Activated B cell treated with CpG ODN at 0.5 μM for 24 hours (primary cell): ENCODE results near the gene LY86. TPM values are rescaled to one million over a fixed set of nuclear protein-coding genes. Genes with fewer than 3 reads are reported as not detected.

Source experiments
- ATAC-seq: fragments of 200-7000 bp; cut with Tn5 transposase; one replicate; pipeline ENCODE4 v1.10.0; 2021; ENCODE audit warnings: low read depth, mild to moderate bottlenecking, moderate library complexity
- CTCF ChIA-PET: fragments of 350-600 bp; sonication (Branson Sonifier 250); formaldehyde crosslinking; loops from one replicate; lab custom pipeline; 2021; ENCODE audit warnings: antibody characterized with exemption; lab: Charles Lee
- POLR2A ChIA-PET: fragments of 350-600 bp; sonication (Branson Sonifier 250); formaldehyde crosslinking; loops from one replicate; lab custom pipeline; 2021; ENCODE audit warnings: antibody characterized with exemption; lab: Charles Lee
- DNase-seq: peaks from one replicate; pipeline ENCODE4 v3.0.0; 2022
- H3K27ac Mint-ChIP-seq: one replicate; pipeline ENCODE4 v1.8.0; 2020; ENCODE audit warnings: mixed read lengths
- H3K27me3 Mint-ChIP-seq: one replicate; pipeline ENCODE4 v1.8.0; 2021; ENCODE audit warnings: mixed read lengths
- H3K36me3 Mint-ChIP-seq: one replicate; pipeline ENCODE4 v1.8.0; 2021; ENCODE audit warnings: low read depth, mixed read lengths
- H3K4me1 Mint-ChIP-seq: one replicate; pipeline ENCODE4 v1.8.0; 2021; ENCODE audit warnings: mixed read lengths
- H3K4me3 Mint-ChIP-seq: one replicate; pipeline ENCODE4 v1.8.0; 2020; ENCODE audit warnings: mild to moderate bottlenecking, mixed read lengths
- H3K9me3 Mint-ChIP-seq: one replicate; pipeline ENCODE4 v1.8.0; 2020; ENCODE audit warnings: mixed read lengths
- intact Hi-C: fragments of 100-400 bp; cut with micrococcal nuclease; formaldehyde crosslinking; loops from one replicate; pipeline ENCODE4 v1.15.1; 2024
- total RNA-seq: library from RNA; stranded (reverse); gene quantifications from 2 replicates; pipeline ENCODE4 v1.2.3, GENCODE V29; 2022
- TF ChIP-seq, protein P1 (sequence below): fragments of 200-600 bp; IDR thresholded peaks from one replicate; pipeline ENCODE4 v1.8.0; 2022; ENCODE audit warnings: antibody characterized with exemption, mild to moderate bottlenecking

The LY86 gene
- total RNA-seq, 1 donor from 2014 or later: 58.1 TPM

- no peak overlapping the region for H3K27ac Mint-ChIP-seq
- H3K9me3 Mint-ChIP-seq: no peaks in the 10 kb centered on the region
- no peak for ATAC-seq
- CTCF ChIA-PET: no interaction called here
- TF ChIP-seq, protein P1, sequence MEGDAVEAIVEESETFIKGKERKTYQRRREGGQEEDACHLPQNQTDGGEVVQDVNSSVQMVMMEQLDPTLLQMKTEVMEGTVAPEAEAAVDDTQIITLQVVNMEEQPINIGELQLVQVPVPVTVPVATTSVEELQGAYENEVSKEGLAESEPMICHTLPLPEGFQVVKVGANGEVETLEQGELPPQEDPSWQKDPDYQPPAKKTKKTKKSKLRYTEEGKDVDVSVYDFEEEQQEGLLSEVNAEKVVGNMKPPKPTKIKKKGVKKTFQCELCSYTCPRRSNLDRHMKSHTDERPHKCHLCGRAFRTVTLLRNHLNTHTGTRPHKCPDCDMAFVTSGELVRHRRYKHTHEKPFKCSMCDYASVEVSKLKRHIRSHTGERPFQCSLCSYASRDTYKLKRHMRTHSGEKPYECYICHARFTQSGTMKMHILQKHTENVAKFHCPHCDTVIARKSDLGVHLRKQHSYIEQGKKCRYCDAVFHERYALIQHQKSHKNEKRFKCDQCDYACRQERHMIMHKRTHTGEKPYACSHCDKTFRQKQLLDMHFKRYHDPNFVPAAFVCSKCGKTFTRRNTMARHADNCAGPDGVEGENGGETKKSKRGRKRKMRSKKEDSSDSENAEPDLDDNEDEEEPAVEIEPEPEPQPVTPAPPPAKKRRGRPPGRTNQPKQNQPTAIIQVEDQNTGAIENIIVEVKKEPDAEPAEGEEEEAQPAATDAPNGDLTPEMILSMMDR: no peak
- intact Hi-C loops: no loop called here
- peaks cover 4% of the 10 kb centered on the region for H3K27me3 Mint-ChIP-seq
- DNase-seq: no peak
- H3K36me3 Mint-ChIP-seq: no peaks in the 10 kb centered on the region
- POLR2A ChIA-PET: no interaction called here
- H3K4me3 Mint-ChIP-seq: no peak overlapping the region
- peaks cover 6% of the 10 kb centered on the region for H3K4me1 Mint-ChIP-seq
These were observed 101.6 kb downstream of the LY86 start for GRCh38 chr6:6690144-6690483.

DNA sequence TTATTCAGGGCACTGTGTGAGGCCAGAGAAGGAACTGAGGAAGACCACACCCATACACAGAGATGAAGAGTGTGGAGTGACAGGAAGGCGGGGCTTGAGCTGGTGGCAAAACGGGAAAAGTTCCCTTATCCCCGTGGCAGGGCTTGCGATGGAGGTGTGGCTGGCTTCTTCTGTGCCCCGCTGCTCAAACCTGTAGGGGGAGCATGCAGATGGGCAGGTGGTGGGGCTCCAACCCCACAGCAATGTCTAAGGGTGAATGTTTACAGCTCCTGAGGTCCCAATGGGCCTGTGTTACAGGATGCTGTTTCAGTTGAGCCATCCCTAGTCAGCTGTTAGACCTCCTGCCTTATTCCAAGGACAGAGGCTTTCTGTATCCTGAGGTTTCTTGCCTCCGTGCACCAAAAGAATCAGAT is 105.9 kb downstream of the LY86 start:
- TF ChIP-seq, protein P1: no peak
- intact Hi-C loops: no loop called here
- H3K36me3 Mint-ChIP-seq: no peaks in the 10 kb centered on the region
- peaks cover 13% of the 10 kb centered on the region for H3K27me3 Mint-ChIP-seq
- ChIA-PET CTCF (interaction anchor here (2.1 kb wide), 1 partner anchor 17 kb away, joined by 5 read pairs; no protein-coding TSS in a partner anchor), POLR2A (no interaction called here)
- DNase-seq: no peak
- no peaks in the 10 kb centered on the region for H3K9me3 Mint-ChIP-seq
- no peak for ATAC-seq
- H3K4me3 Mint-ChIP-seq: no peak overlapping the region
- H3K27ac Mint-ChIP-seq: no peak overlapping the region
- no peaks in the 10 kb centered on the region for H3K4me1 Mint-ChIP-seq

DNA sequence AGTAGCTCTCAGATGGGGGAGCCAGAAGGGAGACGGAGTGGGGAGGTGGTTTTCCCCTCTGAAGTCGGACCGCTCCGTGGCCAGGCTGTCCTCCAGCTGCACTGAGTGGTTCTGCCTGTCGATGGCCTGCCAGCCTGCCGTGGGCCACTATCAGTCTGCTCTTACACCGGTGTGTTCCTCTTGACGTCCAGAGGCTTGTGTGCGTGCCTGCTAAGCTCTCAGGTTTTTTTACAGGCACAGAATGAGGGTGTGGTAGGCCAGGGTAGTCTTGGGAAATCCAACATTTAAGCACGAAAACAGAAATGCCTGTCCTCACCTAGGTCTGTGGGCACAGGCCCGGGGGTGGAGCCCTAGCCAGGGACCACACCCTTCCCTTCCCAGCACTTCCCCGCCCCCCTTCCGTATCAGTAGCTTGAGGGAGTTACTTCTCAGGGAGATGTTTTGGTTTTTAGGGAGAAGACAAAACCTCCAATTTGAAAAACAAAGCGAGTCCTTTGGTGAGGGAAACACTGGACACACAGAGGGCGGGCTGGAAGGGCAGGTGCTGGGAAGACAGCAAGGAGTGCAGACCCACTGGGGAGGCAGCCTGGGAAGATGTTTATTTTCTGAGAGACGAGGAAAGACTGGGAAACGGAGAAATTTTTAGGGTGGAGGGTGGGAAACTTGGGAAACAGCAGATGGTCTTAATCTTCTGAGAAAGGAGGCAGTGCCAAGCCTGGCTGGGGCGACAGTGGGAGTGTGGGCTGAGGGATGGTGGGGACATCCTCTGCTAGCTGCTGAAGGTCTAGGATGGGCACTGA is 106.5 kb downstream of the LY86 start:
- Mint-ChIP-seq H3K36me3 (no peaks in the 10 kb centered on the region), H3K27ac (no peak overlapping the region), H3K4me1 (no peaks in the 10 kb centered on the region), H3K9me3 (no peaks in the 10 kb centered on the region), H3K27me3 (peaks cover 17% of the 10 kb centered on the region), H3K4me3 (no peak overlapping the region)
- ChIA-PET POLR2A (no interaction called here), CTCF (interaction anchor here (2.1 kb wide), 1 partner anchor 18 kb away, joined by 5 read pairs; no protein-coding TSS in a partner anchor)
- TF ChIP-seq, protein P1: no peak
- DNase-seq (no peak), ATAC-seq (no peak)
- intact Hi-C loops: no loop called here

DNA sequence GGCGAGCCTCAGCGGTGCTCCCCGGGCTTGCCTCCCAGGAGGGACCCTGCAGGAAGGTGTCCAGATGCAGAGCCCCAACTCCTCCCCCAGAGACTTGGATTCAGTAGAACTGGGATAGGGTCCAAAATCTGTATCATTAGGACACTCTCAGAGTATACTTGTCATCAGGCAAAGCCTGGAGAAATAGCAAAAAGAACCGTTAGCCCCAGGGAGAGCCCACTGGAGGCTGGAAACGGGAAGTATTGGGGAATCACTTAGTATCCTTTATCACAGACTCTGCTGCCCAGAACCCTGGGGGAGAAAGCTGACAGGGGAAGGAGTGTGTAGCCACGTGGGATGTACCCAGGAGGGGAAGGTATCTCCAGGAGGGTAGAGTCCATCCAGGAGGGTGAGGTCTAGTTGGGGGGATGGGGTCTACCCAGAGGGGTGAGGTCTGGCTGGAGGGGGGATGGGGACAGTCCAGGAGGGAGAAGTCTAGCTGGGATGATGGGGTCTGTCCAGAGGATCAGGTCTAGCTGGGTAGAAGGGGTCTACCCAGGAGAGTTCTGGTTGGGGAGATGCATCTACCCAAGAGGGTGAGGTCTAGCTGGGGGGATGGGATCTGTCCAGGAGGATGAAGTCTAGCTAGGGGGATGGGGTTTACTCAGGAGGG is 107.2 kb downstream of the LY86 start:
- H3K4me3 Mint-ChIP-seq: no peak overlapping the region
- H3K4me1 Mint-ChIP-seq: no peaks in the 10 kb centered on the region
- H3K36me3 Mint-ChIP-seq: no peaks in the 10 kb centered on the region
- POLR2A ChIA-PET: interaction anchor here (0.7 kb wide), 1 partner anchor 18 kb away, joined by 3 read pairs; no protein-coding TSS in a partner anchor
- H3K9me3 Mint-ChIP-seq: no peaks in the 10 kb centered on the region
- ATAC-seq (no peak), DNase-seq (no peak)
- H3K27me3 Mint-ChIP-seq: peaks cover 21% of the 10 kb centered on the region
- TF ChIP-seq, protein P1: no peak
- CTCF ChIA-PET: interaction anchor here (1.3 kb wide), 1 partner anchor 11 kb away, joined by 6 read pairs; no protein-coding TSS in a partner anchor
- no peak overlapping the region for H3K27ac Mint-ChIP-seq
- intact Hi-C loops: no loop called here
